ENCODE results near the gene DHRS4.

Gene DHRS4

GRCh38 chr14:23953464-23954278 lies at the start of gene DHRS4:
Gene DHRS4 (plus strand): TSS chr14:23953770. CDS start chr14:23953789, 19 bp downstream.
- DNase-seq: peak; percentile 75

GRCh38 chr14:23910101-23910875 lies 43.3 kb upstream of the DHRS4 start:
- DNase-seq: no peak

GRCh38 chr14:23910876-23911210 lies 42.7 kb upstream of the DHRS4 start:
- DNase-seq: no peak

- no peak for DNase-seq
Observed at GRCh38 chr14:23915559-23915958, 38.0 kb upstream of the DHRS4 start.

- no peak for DNase-seq
Observed at GRCh38 chr14:23916004-23916403, 37.6 kb upstream of the DHRS4 start.

- no peak for DNase-seq
Observed at GRCh38 chr14:23916446-23916845, 37.1 kb upstream of the DHRS4 start.

- DNase-seq: no peak
Observed at GRCh38 chr14:23922545-23922944, 31.0 kb upstream of the DHRS4 start.

GRCh38 chr14:23925523-23926075 lies 28.0 kb upstream of the DHRS4 start:
- no peak for DNase-seq

- no peak for DNase-seq
Observed at GRCh38 chr14:23926543-23926942, 27.0 kb upstream of the DHRS4 start.

- DNase-seq: no peak
Observed at GRCh38 chr14:23929136-23929535, 24.4 kb upstream of the DHRS4 start.

GRCh38 chr14:23929822-23930294 lies 23.7 kb upstream of the DHRS4 start:
- DNase-seq: peak; percentile 44

- no peak for DNase-seq
Observed at GRCh38 chr14:23930742-23931141, 22.8 kb upstream of the DHRS4 start.

- DNase-seq: no peak
Observed at GRCh38 chr14:23931721-23932289, 21.8 kb upstream of the DHRS4 start.

- DNase-seq: no peak
Observed at GRCh38 chr14:23932639-23933038, 20.9 kb upstream of the DHRS4 start.

- DNase-seq: no peak
Observed at GRCh38 chr14:23933108-23933741, 20.3 kb upstream of the DHRS4 start.

GRCh38 chr14:23933742-23934128 lies 19.8 kb upstream of the DHRS4 start:
- no peak for DNase-seq

GRCh38 chr14:23935158-23935557 lies 18.4 kb upstream of the DHRS4 start:
- no peak for DNase-seq

GRCh38 chr14:23936084-23936829 lies 17.3 kb upstream of the DHRS4 start:
- no peak for DNase-seq

GRCh38 chr14:23937203-23937602 lies 16.4 kb upstream of the DHRS4 start:
- no peak for DNase-seq

- no peak for DNase-seq
Observed at GRCh38 chr14:23938823-23939222, 14.7 kb upstream of the DHRS4 start.

- DNase-seq: no peak
Observed at GRCh38 chr14:23939607-23940326, 13.8 kb upstream of the DHRS4 start.

GRCh38 chr14:23941230-23941629 lies 12.3 kb upstream of the DHRS4 start:
- no peak for DNase-seq
